Suprapubic skin (tissue), 4 donors: ENCODE measurements around the gene TBKBP1.

ENCODE experiments used
- EP300 ChIP-seq: sonication (generic); formaldehyde crosslinking; IDR thresholded peaks from one replicate; pipeline ENCODE4 v1.6.1; 2017; ENCODE audit warnings: antibody characterized with exemption
- POLR2A ChIP-seq, 2 donors: fragments of 450-650 bp; IDR thresholded peaks; one replicate each; pipeline ENCODE4 v1.6.1; 2017; ENCODE audit warnings: antibody characterized with exemption in 2 of 2, mild to moderate bottlenecking in 2 of 2, moderate library complexity in 2 of 2
- POLR2AphosphoS5 ChIP-seq, 3 donors: sonication (generic); formaldehyde crosslinking; IDR thresholded peaks; one replicate each; pipeline ENCODE4 v1.6.1; 2017; ENCODE audit warnings: antibody characterized with exemption in 3 of 3
- TF ChIP-seq, protein P1 (sequence below), 2 donors: fragments of 200-600 bp in 1 of 2; fragments of 450-650 bp in 1 of 2; sonication (generic) in 1 of 2; IDR thresholded peaks; one replicate each; pipeline ENCODE4 v1.5.1; 2016 to 2019; ENCODE audit warnings: antibody characterized with exemption in 2 of 2, mild to moderate bottlenecking in 1 of 2, moderate library complexity in 1 of 2

DNA sequence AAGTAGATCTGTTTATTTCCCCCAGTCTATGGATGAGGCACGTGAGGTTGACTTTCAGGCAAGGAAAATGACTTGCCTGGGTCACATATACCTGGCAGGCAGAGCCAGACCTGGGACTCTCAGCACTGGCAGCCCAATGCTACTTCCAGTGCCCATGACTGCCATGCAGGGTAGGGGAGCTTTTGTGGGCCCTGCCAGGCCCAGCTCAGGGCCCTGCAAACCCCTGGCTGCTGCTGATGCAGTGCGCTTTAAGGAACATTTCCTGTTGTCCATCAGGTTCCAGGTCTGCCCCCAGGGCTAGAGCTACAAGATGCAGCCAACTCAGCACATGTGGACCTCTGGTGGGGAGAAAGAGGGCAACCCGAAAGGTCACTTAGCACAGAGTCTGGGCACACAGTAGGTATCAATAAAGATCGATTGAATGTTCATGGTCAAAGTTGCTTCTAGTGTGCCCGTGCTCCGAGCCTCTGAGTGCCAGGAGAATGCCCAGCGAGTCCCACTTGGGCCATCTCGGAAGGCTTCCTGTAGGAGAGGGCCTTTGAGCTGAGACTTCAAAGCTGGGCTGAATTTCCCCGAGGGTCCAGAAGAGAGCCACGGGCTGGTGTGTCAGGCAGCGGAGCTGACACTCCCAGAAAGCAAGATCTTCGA is 38.6 kb downstream of the TBKBP1 start:
- TF ChIP-seq, protein P1, sequence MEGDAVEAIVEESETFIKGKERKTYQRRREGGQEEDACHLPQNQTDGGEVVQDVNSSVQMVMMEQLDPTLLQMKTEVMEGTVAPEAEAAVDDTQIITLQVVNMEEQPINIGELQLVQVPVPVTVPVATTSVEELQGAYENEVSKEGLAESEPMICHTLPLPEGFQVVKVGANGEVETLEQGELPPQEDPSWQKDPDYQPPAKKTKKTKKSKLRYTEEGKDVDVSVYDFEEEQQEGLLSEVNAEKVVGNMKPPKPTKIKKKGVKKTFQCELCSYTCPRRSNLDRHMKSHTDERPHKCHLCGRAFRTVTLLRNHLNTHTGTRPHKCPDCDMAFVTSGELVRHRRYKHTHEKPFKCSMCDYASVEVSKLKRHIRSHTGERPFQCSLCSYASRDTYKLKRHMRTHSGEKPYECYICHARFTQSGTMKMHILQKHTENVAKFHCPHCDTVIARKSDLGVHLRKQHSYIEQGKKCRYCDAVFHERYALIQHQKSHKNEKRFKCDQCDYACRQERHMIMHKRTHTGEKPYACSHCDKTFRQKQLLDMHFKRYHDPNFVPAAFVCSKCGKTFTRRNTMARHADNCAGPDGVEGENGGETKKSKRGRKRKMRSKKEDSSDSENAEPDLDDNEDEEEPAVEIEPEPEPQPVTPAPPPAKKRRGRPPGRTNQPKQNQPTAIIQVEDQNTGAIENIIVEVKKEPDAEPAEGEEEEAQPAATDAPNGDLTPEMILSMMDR (IDR thresholded peaks at IDR 0.05) = no peak
- TF ChIP-seq POLR2AphosphoS5 (IDR thresholded peaks at IDR 0.05) (no peak), POLR2A (IDR thresholded peaks at IDR 0.05) (no peak), EP300 (no peak)
